HL-60 (cell line): ENCODE data around the gene KRTAP10-8.

Experiments
- DNase-seq, 2 experiments: peaks; one replicate each; pipeline ENCODE4 v3.0.0-alpha.2; 2010 to 2020; ENCODE audit warnings: low read depth in 1 of 2, low spot score in 1 of 2
- H3K27ac ChIP-seq: fragments of 250-450 bp; sonication (Bioruptor Pico); replicated peaks from 2 replicates; pipeline ENCODE4 v1.5.1; 2020; ENCODE audit warnings: mild to moderate bottlenecking, moderate library complexity
- H3K27me3 ChIP-seq: fragments of 250-450 bp; sonication (Bioruptor Pico); 2 replicates; pipeline ENCODE4 v1.5.1; 2021; ENCODE audit warnings: mild to moderate bottlenecking, moderate library complexity; ENCODE audit not compliant: insufficient read depth, poor library complexity, severe bottlenecking
- H3K4me3 ChIP-seq: replicated peaks from 2 replicates; pipeline ENCODE4 v1.5.1; 2011; ENCODE audit warnings: mild to moderate bottlenecking, control low read depth, low read length; ENCODE audit not compliant: insufficient read depth
- CTCF ChIP-seq: IDR thresholded peaks from one replicate; pipeline ENCODE4 v1.5.1; 2011; ENCODE audit warnings: low read length, control low read depth, inconsistent platforms; ENCODE audit not compliant: insufficient read depth
- GABPA ChIP-seq: IDR thresholded peaks from 2 replicates; pipeline ENCODE4 v1.6.1; 2012; ENCODE audit warnings: low read depth
- POLR2AphosphoS5 ChIP-seq: IDR thresholded peaks from 2 replicates; pipeline ENCODE4 v1.6.1; 2012; ENCODE audit warnings: low read depth
- REST ChIP-seq: IDR thresholded peaks from 2 replicates; pipeline ENCODE4 v1.6.1; 2012; ENCODE audit warnings: low read depth; ENCODE audit not compliant: insufficient replicate concordance
- SPI1 ChIP-seq: IDR thresholded peaks from 2 replicates; pipeline ENCODE4 v1.6.1; 2012; ENCODE audit warnings: low read depth, mild to moderate bottlenecking, borderline replicate concordance
- long read RNA-seq: library from polyadenylated mRNA; unstranded; transcript quantifications from one replicate; pipeline ENCODE4 v2.0.0, GENCODE V29; 2020

The KRTAP10-8 gene
- long read RNA-seq, result 0 reads

GRCh38 chr21:44612029-44612486 lies at the start of gene KRTAP10-8:
KRTAP10-8 (plus strand) TSS chr21:44612079; CDS start chr21:44612101, 22 bp downstream.
- Histone ChIP-seq H3K4me3 (no peak within 1 kb of the TSS), H3K27ac (no peak within 1 kb of the TSS), H3K27me3 (no peaks in the 10 kb centered on the region)
- TF ChIP-seq REST (no peak), SPI1 (no peak), GABPA (no peak), CTCF (no peak), POLR2AphosphoS5 (no peak)
- no peak for DNase-seq

GRCh38 chr21:44564099-44564498 lies 47.8 kb upstream of the KRTAP10-8 start:
- H3K27ac ChIP-seq, result no peak overlapping the region
- peaks cover 3% of the 10 kb centered on the region for H3K27me3 ChIP-seq
- no peak overlapping the region for H3K4me3 ChIP-seq
- TF ChIP-seq CTCF, result no peak
- no peak for TF ChIP-seq SPI1
- TF ChIP-seq GABPA, result no peak
- TF ChIP-seq REST, result no peak
- no peak for TF ChIP-seq POLR2AphosphoS5
- DNase-seq, result no peak

GRCh38 chr21:44564886-44565598 lies 46.8 kb upstream of the KRTAP10-8 start:
- peaks cover 3% of the 10 kb centered on the region for H3K27me3 ChIP-seq
- DNase-seq, result no peak

More at GRCh38 chr21:44564886-44565598, 46.8 kb upstream of the KRTAP10-8 start:
- no peak for TF ChIP-seq CTCF
- H3K4me3 ChIP-seq, result no peak overlapping the region
- no peak overlapping the region for H3K27ac ChIP-seq
